OCI-LY7 (cell line): ENCODE results near the gene FOXF2. TPM values are rescaled to one million over a fixed set of nuclear protein-coding genes. Genes with fewer than 3 reads are reported as not detected.

Experiments used
- BruUV-seq: library from RNA; stranded (reverse); fragments of 400-500 nt; replicated peaks from 2 replicates; lab custom pipeline; 2021; lab: Mats Ljungman, UMichigan
- CTCF ChIA-PET: fragments of 300-600 bp; sonication (Branson Sonifier 250); formaldehyde crosslinking; loops from one replicate; lab custom pipeline; 2022; ENCODE audit warnings: antibody characterized with exemption; ENCODE audit not compliant: unreplicated experiment; lab: Charles Lee
- POLR2A ChIA-PET: fragments of 300-600 bp; sonication (Branson Sonifier 250); formaldehyde crosslinking; loops from one replicate; lab custom pipeline; 2022; ENCODE audit warnings: antibody characterized with exemption; lab: Charles Lee
- DNase-seq: peaks from one replicate; pipeline ENCODE4 v3.0.0-alpha.2; 2015; ENCODE audit warnings: low spot score
- H2AFZ ChIP-seq: fragments of 200-600 bp; sonication (generic), shearing (Covaris generic); 2 replicates; pipeline ENCODE4 v1.6.1; 2014; ENCODE audit warnings: mild to moderate bottlenecking, antibody characterized with exemption, low read length, moderate library complexity
- H3K27ac ChIP-seq: fragments of 200-600 bp; sonication (generic); 2 replicates; pipeline ENCODE4 v1.5.1; 2014; ENCODE audit warnings: mixed run types, low read depth, mild to moderate bottlenecking, moderate library complexity, low read length, inconsistent platforms; ENCODE audit not compliant: poor library complexity, severe bottlenecking
- H3K36me3 ChIP-seq: fragments of 200-600 bp; sonication (generic); 2 replicates; pipeline ENCODE4 v1.6.1; 2014; ENCODE audit warnings: mild to moderate bottlenecking, antibody characterized with exemption, low read length, moderate library complexity, mixed read lengths; ENCODE audit not compliant: insufficient read depth
- H3K4me1 ChIP-seq: fragments of 200-600 bp; sonication (generic); 2 replicates; pipeline ENCODE4 v1.5.1; 2014; ENCODE audit warnings: mild to moderate bottlenecking, low read length; ENCODE audit not compliant: insufficient read depth, poor library complexity, severe bottlenecking
- H3K4me2 ChIP-seq: fragments of 200-600 bp; sonication (generic); 2 replicates; pipeline ENCODE4 v1.6.1; 2014; ENCODE audit warnings: mild to moderate bottlenecking, low read length
- H3K4me3 ChIP-seq: fragments of 200-600 bp; sonication (generic); 2 replicates; pipeline ENCODE4 v1.5.1; 2014; ENCODE audit warnings: mild to moderate bottlenecking, low read depth, low read length; ENCODE audit not compliant: poor library complexity, severe bottlenecking
- H3K79me2 ChIP-seq: fragments of 200-600 bp; sonication (generic); 2 replicates; pipeline ENCODE4 v1.6.1; 2016; ENCODE audit warnings: low read depth, mild to moderate bottlenecking, low read length, moderate library complexity, mixed read lengths; ENCODE audit not compliant: insufficient read depth
- H3K9me2 ChIP-seq: fragments of 200-600 bp; sonication (generic); 2 replicates; pipeline ENCODE4 v1.6.1; 2016; ENCODE audit warnings: mild to moderate bottlenecking, low read length, mixed read lengths; ENCODE audit not compliant: insufficient read depth
- H3K9me3 ChIP-seq: fragments of 200-600 bp; sonication (generic); 2 replicates; pipeline ENCODE4 v1.6.1; 2014; ENCODE audit warnings: mild to moderate bottlenecking, mixed run types, low read length, mixed read lengths
- H4K20me1 ChIP-seq: fragments of 200-600 bp; sonication (generic); 2 replicates; pipeline ENCODE4 v1.6.1; 2014; ENCODE audit warnings: mild to moderate bottlenecking, antibody characterized with exemption, low read length, moderate library complexity, mixed read lengths; ENCODE audit not compliant: insufficient read depth
- CTCF ChIP-seq: fragments of 200-600 bp; sonication (generic); conservative IDR thresholded peaks from 2 replicates; pipeline ENCODE4 v1.5.1; 2014; ENCODE audit warnings: mild to moderate bottlenecking, antibody characterized with exemption, low read length, moderate library complexity, mixed read lengths
- EZH2phosphoT487 ChIP-seq: fragments of 200-600 bp; sonication (generic); IDR thresholded peaks from 2 replicates; pipeline ENCODE4 v1.6.1; 2018; ENCODE audit warnings: low read depth, borderline replicate concordance, mild to moderate bottlenecking, mixed run types, antibody characterized with exemption, low read length, moderate library complexity, mixed read lengths
- intact Hi-C: fragments of 100-400 bp; cut with micrococcal nuclease; formaldehyde crosslinking; loops from one replicate; pipeline ENCODE4 v1.10.0; 2022; ENCODE audit not compliant: unreplicated experiment
- total RNA-seq, 2 experiments: library from RNA; depleted of rRNA in 1 of 2; stranded (reverse); fragments of >200 nt in 1 of 2; shearing (Covaris generic) in 1 of 2; gene quantifications; 2 replicates each; pipeline ENCODE4 v1.2.3, GENCODE V29; 2014 to 2022

The FOXF2 gene
- total RNA-seq, 2 experiments from 2014 or later = not detected

GRCh38 chr6:1346558-1347091 lies 42.8 kb upstream of the FOXF2 start:
- Histone ChIP-seq H2AFZ (no peak overlapping the region), H3K4me2 (no peak overlapping the region), H3K9me2 (no peaks in the 10 kb centered on the region), H3K36me3 (no peaks in the 10 kb centered on the region), H3K4me3 (no peak overlapping the region), H3K4me1 (no peaks in the 10 kb centered on the region), H3K27ac (no peak overlapping the region), H3K9me3 (peaks cover 15% of the 10 kb centered on the region), H4K20me1 (no peaks in the 10 kb centered on the region), H3K79me2 (no peaks in the 10 kb centered on the region)
- no peak for TF ChIP-seq EZH2phosphoT487
- TF ChIP-seq CTCF = no peak
- POLR2A ChIA-PET = interaction anchor here (0.6 kb wide), 1 partner anchor 102 kb away, joined by 3 read pairs; no protein-coding TSS in a partner anchor
- DNase-seq = no peak
- no TSS peak for BruUV-seq
- intact Hi-C loops = no loop called here
- CTCF ChIA-PET = no interaction called here

GRCh38 chr6:1347161-1347560 lies 42.2 kb upstream of the FOXF2 start:
- intact Hi-C loops = no loop called here
- TF ChIP-seq CTCF (no peak), EZH2phosphoT487 (no peak)
- no peak overlapping the region for H3K4me3 ChIP-seq
- no peaks in the 10 kb centered on the region for H4K20me1 ChIP-seq
- ChIA-PET POLR2A (interaction anchor here (0.5 kb wide), 1 partner anchor 637 kb away, joined by 3 read pairs; no protein-coding TSS in a partner anchor), CTCF (no interaction called here)
- peaks cover 15% of the 10 kb centered on the region for H3K9me3 ChIP-seq
- H3K79me2 ChIP-seq = no peaks in the 10 kb centered on the region
- DNase-seq = no peak
- no TSS peak for BruUV-seq
- H3K9me2 ChIP-seq = no peaks in the 10 kb centered on the region
- H3K4me2 ChIP-seq = no peak overlapping the region
- H3K4me1 ChIP-seq = no peaks in the 10 kb centered on the region
- H2AFZ ChIP-seq = no peak overlapping the region
- no peaks in the 10 kb centered on the region for H3K36me3 ChIP-seq
- H3K27ac ChIP-seq = no peak overlapping the region

- no TSS peak for BruUV-seq
- Histone ChIP-seq H3K36me3 (no peaks in the 10 kb centered on the region), H4K20me1 (no peaks in the 10 kb centered on the region), H3K9me2 (no peaks in the 10 kb centered on the region), H3K79me2 (no peaks in the 10 kb centered on the region), H3K27ac (no peak overlapping the region), H3K9me3 (peaks cover 15% of the 10 kb centered on the region), H2AFZ (no peak overlapping the region), H3K4me2 (no peak overlapping the region), H3K4me3 (no peak overlapping the region), H3K4me1 (no peaks in the 10 kb centered on the region)
- TF ChIP-seq CTCF = no peak
- TF ChIP-seq EZH2phosphoT487 = no peak
- no peak for DNase-seq
- CTCF ChIA-PET = no interaction called here
- POLR2A ChIA-PET = no interaction called here
- intact Hi-C loops = no loop called here
These were observed 40.7 kb upstream of the FOXF2 start for GRCh38 chr6:1348675-1349074.
